IPS-NIHi11 (cell line): ENCODE measurements around the gene PRMT1.

Experiments
- DNase-seq: peaks from one replicate; pipeline ENCODE4 v3.0.0; 2012; ENCODE audit warnings: mixed read lengths, low spot score

The PRMT1 gene

DNA sequence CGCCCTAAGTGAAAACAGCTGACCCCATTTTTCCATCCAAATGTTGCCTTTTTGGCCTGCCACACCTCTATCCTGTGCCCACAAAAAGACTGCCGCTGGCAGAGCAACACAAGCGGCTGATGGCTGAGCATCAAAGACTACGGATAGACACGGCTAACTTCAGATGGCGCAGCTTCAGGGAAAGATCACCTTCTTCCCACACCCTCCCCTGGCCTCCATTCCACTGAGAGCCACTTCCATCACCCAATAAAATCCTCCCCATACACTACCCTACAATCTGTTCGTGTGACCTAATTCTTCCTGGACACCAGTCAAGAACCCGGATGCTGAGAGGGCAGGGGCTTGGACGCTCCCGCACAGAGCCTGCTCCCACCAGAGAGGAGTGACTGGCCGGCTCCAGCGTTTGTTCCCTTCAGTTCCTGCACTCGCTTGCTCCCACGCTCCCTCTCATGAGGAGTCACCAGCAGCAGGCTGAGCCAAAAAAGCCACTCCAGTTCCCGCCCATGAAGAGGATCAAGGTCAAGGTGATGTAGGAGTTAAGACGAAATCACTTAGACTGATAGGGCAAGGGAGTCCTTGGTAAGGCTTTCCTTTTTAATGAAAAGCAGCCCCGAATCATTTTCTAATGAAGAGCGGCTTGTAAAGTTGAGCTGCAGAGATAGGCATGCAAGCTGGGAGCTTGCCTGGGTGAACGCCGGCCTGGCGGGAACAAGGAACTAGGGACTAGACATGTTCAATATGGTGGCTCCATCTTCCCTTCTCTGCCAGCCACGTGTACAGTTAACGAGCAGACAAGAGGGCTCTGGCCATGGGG, 50.4 kb downstream of the PRMT1 start:
- no peak for DNase-seq

DNA sequence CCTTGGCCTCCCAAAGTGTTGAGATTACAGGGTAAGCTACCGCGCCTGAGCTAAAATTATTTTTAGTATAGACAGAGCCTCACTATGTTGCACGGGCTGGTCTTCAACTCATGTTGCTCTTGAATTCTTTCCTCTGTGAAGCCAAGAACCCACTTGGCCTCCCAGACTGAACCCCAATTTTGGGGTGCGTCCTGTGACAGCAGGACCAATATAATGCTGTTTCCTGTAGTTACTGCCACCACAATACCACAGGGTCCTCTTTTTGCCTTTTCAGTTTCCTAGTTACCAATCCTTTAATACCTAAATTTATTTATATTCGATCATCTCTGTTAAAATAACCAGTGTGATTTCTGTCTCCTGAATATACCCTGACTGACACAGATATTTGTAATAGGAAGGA, 53.1 kb downstream of the PRMT1 start:
- no peak for DNase-seq
